Osteoblast (primary cell): ENCODE data around the gene MCRIP2. TPM values are rescaled to one million over a fixed set of nuclear protein-coding genes. Genes with fewer than 3 reads are reported as not detected.
A peak's percentile ranks its signal among the peaks of the same experiment; 100 is the strongest.

Source experiments
- DNase-seq: peaks from one replicate; pipeline ENCODE4 v3.0.0; 2011; ENCODE audit warnings: low spot score, mixed read lengths; ENCODE audit not compliant: insufficient read length; ENCODE audit errors: missing footprints
- H2AFZ ChIP-seq: 2 replicates; pipeline ENCODE4 v1.6.0; 2011; ENCODE audit warnings: mild to moderate bottlenecking, low read length
- H3K27ac ChIP-seq: 2 replicates; pipeline ENCODE4 v1.5.1; 2011; ENCODE audit warnings: mild to moderate bottlenecking, low read depth, low read length, moderate library complexity
- H3K27me3 ChIP-seq: 2 replicates; pipeline ENCODE4 v1.6.0; 2012; ENCODE audit warnings: mild to moderate bottlenecking, control low read depth, inconsistent platforms, low read length, moderate library complexity; ENCODE audit not compliant: insufficient read depth
- H3K36me3 ChIP-seq: 2 replicates; pipeline ENCODE4 v1.5.1; 2011; ENCODE audit warnings: mild to moderate bottlenecking, low read length, control low read depth, moderate library complexity; ENCODE audit not compliant: insufficient read depth
- H3K4me1 ChIP-seq: 2 replicates; pipeline ENCODE4 v1.5.1; 2011; ENCODE audit warnings: mild to moderate bottlenecking, low read length, control low read depth, moderate library complexity; ENCODE audit not compliant: insufficient read depth
- H3K4me2 ChIP-seq: 2 replicates; pipeline ENCODE4 v1.6.0; 2011; ENCODE audit warnings: mild to moderate bottlenecking, low read length; ENCODE audit not compliant: insufficient read depth
- H3K4me3 ChIP-seq: fragments of 200-600 bp; sonication (generic); 3 replicates; pipeline ENCODE4 v1.5.1; 2012; ENCODE audit warnings: mild to moderate bottlenecking, low read length, inconsistent platforms; ENCODE audit not compliant: insufficient read depth
- H3K79me2 ChIP-seq: 2 replicates; pipeline ENCODE4 v1.6.0; 2012; ENCODE audit warnings: mild to moderate bottlenecking, low read length, control low read depth, inconsistent platforms; ENCODE audit not compliant: insufficient read depth
- H3K9me3 ChIP-seq: 2 replicates; pipeline ENCODE4 v1.5.1; 2011; ENCODE audit warnings: low read depth, low read length, control low read depth
- H4K20me1 ChIP-seq: 2 replicates; pipeline ENCODE4 v1.6.0; 2012; ENCODE audit warnings: mild to moderate bottlenecking, low read length, control low read depth; ENCODE audit not compliant: insufficient read depth
- CTCF ChIP-seq: IDR thresholded peaks from 2 replicates; pipeline ENCODE4 v1.5.1; 2011; ENCODE audit warnings: mild to moderate bottlenecking, low read depth, low read length, moderate library complexity; ENCODE audit errors: extremely low read depth
- total RNA-seq: library from RNA; depleted of rRNA; stranded (reverse); fragments of >200 nt; gene quantifications from 2 replicates; pipeline ENCODE4 v1.2.3, GENCODE V29; 2012

The MCRIP2 gene
- total RNA-seq, 1 donor, result 20.3 TPM

GRCh38 chr16:694863-695354 is 53.3 kb downstream of the MCRIP2 start:
- no peak for TF ChIP-seq CTCF
- Histone ChIP-seq H3K4me2 (no peak overlapping the region), H4K20me1 (peaks cover 5% of the 10 kb centered on the region), H3K27me3 (peaks cover 49% of the 10 kb centered on the region), H3K79me2 (peaks cover 1% of the 10 kb centered on the region), H3K9me3 (no peaks in the 10 kb centered on the region), H3K4me1 (peaks cover under 1% of the 10 kb centered on the region), H3K27ac (no peak overlapping the region), H3K4me3 (no peak overlapping the region), H3K36me3 (no peaks in the 10 kb centered on the region), H2AFZ (no peak overlapping the region)
- DNase-seq, result no peak

- H4K20me1 ChIP-seq, result peaks cover 5% of the 10 kb centered on the region
- no peak overlapping the region for H3K27ac ChIP-seq
- no peak for TF ChIP-seq CTCF
- H3K4me3 ChIP-seq, result no peak overlapping the region
- no peaks in the 10 kb centered on the region for H3K36me3 ChIP-seq
- no peak overlapping the region for H3K4me2 ChIP-seq
- peaks cover 49% of the 10 kb centered on the region for H3K27me3 ChIP-seq
- peak; percentile 94 for DNase-seq
- no peaks in the 10 kb centered on the region for H3K9me3 ChIP-seq
- H3K4me1 ChIP-seq, result no peaks in the 10 kb centered on the region
- no peak overlapping the region for H2AFZ ChIP-seq
- H3K79me2 ChIP-seq, result no peaks in the 10 kb centered on the region
Observed at GRCh38 chr16:695355-696089, 53.9 kb downstream of the MCRIP2 start.

Other genes starting within 250 kb of the MCRIP2 start
- 77.2 and 83.6 TPM in 2 replicates for gene NME4, start 244.6 kb upstream of the MCRIP2 start, total RNA-seq
- gene DECR2, start 239.9 kb upstream of the MCRIP2 start, total RNA-seq, result 18.1 and 24.5 TPM in 2 replicates
- gene RAB11FIP3, start 216.2 kb upstream of the MCRIP2 start, total RNA-seq, result 22.7 and 25.3 TPM in 2 replicates
- gene CAPN15, start 114.1 kb upstream of the MCRIP2 start, total RNA-seq, result 25.3 and 27.1 TPM in 2 replicates
- under 0.01 TPM in 1 of 2 replicates, not detected in the other for gene PRR35, start 81.4 kb upstream of the MCRIP2 start, total RNA-seq
- gene NHLRC4, start 74.8 kb upstream of the MCRIP2 start, total RNA-seq, result 1.2 and 2.2 TPM in 2 replicates
- 25.6 and 29.0 TPM in 2 replicates for gene PIGQ, start 71.9 kb upstream of the MCRIP2 start, total RNA-seq
- gene RAB40C, start 51.8 kb upstream of the MCRIP2 start, total RNA-seq, result 11.2 and 13.3 TPM in 2 replicates
- gene WFIKKN1, start 10.8 kb upstream of the MCRIP2 start, total RNA-seq, result under 0.01 and 0.36 TPM in 2 replicates
- 72.8 and 76.0 TPM in 2 replicates for gene METTL26, start 5.5 kb upstream of the MCRIP2 start, total RNA-seq
- gene WDR90, start 7.5 kb downstream of the MCRIP2 start, total RNA-seq, result 10.3 and 19.2 TPM in 2 replicates
- gene RHOT2, start 26.3 kb downstream of the MCRIP2 start, total RNA-seq, result 35.9 and 42.0 TPM in 2 replicates
- 0.88 and 1.1 TPM in 2 replicates for gene RHBDL1, start 33.8 kb downstream of the MCRIP2 start, total RNA-seq
- 88.1 and 102 TPM in 2 replicates for gene STUB1, start 38.6 kb downstream of the MCRIP2 start, total RNA-seq
- gene JMJD8, start 42.5 kb downstream of the MCRIP2 start, total RNA-seq, result 48.0 and 48.5 TPM in 2 replicates
- gene WDR24, start 48.6 kb downstream of the MCRIP2 start, total RNA-seq, result 8.0 and 8.7 TPM in 2 replicates
- not detected in 2 replicates for gene FBXL16, start 64.0 kb downstream of the MCRIP2 start, total RNA-seq
- gene METRN, start 73.3 kb downstream of the MCRIP2 start, total RNA-seq, result 30.9 and 33.3 TPM in 2 replicates
- gene ANTKMT, start 79.3 kb downstream of the MCRIP2 start, total RNA-seq, result 20.9 and 21.7 TPM in 2 replicates
- 2.1 and 2.2 TPM in 2 replicates for gene CCDC78, start 84.6 kb downstream of the MCRIP2 start, total RNA-seq
- gene HAGHL, start 85.3 kb downstream of the MCRIP2 start, total RNA-seq, result 12.7 and 16.3 TPM in 2 replicates
- gene CIAO3, start 99.2 kb downstream of the MCRIP2 start, total RNA-seq, result 32.2 and 35.1 TPM in 2 replicates
- under 0.01 and 1.2 TPM in 2 replicates for gene MSLN, start 118.9 kb downstream of the MCRIP2 start, total RNA-seq
- 23.3 and 28.2 TPM in 2 replicates for gene RPUSD1, start 146.6 kb downstream of the MCRIP2 start, total RNA-seq
- gene CHTF18, start 146.8 kb downstream of the MCRIP2 start, total RNA-seq, result 3.3 and 3.8 TPM in 2 replicates
- not detected in 2 replicates for gene GNG13, start 158.9 kb downstream of the MCRIP2 start, total RNA-seq